VCaP (cell line): ENCODE results near the gene GJA3.

Experiments
- H3K27ac ChIP-seq: fragments of 450-650 bp; 2 replicates; pipeline ENCODE4 v1.5.1; 2017
- TF ChIP-seq, protein P1 (sequence below): fragments of 450-650 bp; conservative IDR thresholded peaks from 2 replicates; pipeline ENCODE4 v1.5.1; 2017; ENCODE audit warnings: mild to moderate bottlenecking, moderate library complexity

GJA3 gene

DNA sequence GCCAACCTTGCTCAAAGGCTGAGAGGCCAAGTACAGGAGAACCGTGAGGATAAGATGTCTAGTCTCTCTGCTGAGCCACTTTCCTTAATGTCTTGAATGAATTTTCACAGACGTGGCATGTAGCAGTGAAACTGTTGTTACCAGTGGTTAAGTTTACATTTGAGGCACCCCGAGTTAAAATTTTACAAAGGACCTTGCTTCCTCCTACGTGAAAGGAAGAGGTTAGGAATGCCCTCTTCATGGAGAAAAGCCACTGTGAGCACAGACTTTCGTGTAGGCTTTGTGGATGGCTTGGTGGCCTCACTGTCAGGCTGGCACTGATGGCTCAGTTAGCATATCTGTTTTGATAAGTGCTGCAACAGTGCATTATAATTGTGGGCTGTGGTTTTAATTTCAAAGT is 29.2 kb upstream of the GJA3 start:
- no peak overlapping the region for H3K27ac ChIP-seq
- TF ChIP-seq, protein P1, sequence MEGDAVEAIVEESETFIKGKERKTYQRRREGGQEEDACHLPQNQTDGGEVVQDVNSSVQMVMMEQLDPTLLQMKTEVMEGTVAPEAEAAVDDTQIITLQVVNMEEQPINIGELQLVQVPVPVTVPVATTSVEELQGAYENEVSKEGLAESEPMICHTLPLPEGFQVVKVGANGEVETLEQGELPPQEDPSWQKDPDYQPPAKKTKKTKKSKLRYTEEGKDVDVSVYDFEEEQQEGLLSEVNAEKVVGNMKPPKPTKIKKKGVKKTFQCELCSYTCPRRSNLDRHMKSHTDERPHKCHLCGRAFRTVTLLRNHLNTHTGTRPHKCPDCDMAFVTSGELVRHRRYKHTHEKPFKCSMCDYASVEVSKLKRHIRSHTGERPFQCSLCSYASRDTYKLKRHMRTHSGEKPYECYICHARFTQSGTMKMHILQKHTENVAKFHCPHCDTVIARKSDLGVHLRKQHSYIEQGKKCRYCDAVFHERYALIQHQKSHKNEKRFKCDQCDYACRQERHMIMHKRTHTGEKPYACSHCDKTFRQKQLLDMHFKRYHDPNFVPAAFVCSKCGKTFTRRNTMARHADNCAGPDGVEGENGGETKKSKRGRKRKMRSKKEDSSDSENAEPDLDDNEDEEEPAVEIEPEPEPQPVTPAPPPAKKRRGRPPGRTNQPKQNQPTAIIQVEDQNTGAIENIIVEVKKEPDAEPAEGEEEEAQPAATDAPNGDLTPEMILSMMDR = no peak

DNA sequence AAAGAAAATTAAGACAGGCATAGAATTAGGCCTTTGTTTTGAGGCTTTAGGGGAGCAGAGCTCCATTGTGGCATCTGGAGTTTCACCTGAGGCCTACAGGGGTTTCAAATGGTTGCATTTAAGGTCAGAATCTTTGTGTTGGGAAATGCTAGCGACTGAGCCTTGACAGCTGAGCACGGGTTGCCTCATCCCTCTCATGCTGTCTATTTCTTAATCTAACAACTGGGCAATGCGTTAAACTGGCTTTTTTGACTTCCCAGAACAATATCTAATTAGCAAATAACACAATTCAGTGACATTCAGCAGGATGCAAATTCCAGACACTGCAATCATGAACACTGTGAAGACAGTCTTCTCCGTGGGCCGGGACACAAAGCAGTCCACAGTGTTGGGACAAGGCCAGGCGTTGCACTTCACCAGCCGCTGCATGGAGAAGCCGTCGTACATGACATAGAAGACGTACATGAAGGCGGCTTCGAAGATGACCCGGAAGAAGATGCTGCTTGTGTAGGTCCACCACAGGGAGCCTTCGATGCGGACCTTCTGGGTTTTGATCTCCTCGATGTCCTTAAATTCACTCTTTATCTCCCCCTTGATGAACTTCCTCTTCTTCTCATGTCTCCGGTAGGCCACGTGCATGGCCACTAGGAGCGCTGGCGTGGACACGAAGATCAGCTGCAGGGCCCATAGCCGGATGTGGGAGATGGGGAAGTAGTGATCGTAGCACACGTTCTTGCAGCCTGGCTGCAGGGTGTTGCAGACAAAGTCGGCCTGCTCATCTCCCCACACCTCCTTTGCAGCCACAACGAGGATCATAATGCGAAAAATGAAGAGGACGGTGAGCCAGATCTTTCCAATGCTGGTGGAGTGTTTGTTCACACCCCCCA is 28.1 kb upstream of the GJA3 start:
- H3K27ac ChIP-seq = no peak overlapping the region
- TF ChIP-seq, protein P1 = no peak; the same call in 1 of the 2 replicates

DNA sequence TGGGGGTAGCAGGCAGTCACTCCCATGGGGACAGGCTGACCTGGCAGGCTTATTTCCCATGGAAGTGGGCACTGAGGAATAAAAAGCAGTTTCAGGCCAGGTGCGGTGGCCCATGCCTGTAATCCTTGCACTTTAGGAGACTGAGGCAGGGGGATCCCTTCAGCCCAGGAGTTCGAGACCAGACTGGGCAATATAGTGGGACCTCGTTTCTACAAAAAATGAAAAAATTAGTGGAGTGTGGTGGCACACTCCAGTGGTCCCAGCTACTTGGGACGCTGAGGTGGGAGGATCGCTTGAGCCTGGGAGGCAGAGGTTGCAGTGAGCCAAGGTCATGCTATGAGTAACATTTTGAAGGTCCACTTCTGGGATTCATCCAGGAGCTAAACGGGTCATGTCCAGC is 25.9 kb upstream of the GJA3 start:
- H3K27ac ChIP-seq = no peak overlapping the region

DNA sequence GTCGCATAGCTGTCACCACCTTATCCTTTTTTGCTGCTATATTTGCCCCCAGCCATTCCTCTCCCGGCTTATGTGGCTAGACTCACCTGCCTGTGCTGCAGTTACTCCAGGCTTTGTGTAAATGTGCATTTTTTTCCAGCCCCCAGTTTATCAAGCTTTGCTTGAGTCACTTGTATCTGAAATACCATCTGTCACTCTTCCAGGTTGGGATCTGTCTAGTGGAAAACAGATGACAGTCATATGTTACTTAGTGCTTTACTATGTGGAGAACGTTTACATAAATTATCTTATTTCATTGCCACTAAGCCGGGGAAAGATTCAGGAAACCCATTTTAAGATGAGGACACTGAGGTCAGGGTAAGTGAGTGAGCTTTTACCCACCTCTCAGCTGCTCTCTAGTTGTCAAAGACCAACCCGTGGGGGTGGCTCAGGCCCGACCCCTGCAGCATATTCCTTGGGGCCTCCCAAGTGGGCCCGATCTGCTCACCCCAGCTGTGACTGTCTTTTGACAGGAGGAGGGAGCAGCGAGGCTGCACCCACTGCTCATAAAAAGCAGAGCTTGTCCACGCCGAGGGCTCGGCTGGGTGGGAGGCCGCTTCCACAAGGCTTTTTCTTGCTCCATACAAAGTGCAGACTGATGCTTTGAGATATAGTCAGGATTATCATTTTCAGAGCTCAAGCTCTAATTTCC is 24.7 kb upstream of the GJA3 start:
- TF ChIP-seq, protein P1 = no peak
- no peak overlapping the region for H3K27ac ChIP-seq

More for the DNA sequence above, 25.9 kb upstream of the GJA3 start:
- TF ChIP-seq, protein P1 = no peak

DNA sequence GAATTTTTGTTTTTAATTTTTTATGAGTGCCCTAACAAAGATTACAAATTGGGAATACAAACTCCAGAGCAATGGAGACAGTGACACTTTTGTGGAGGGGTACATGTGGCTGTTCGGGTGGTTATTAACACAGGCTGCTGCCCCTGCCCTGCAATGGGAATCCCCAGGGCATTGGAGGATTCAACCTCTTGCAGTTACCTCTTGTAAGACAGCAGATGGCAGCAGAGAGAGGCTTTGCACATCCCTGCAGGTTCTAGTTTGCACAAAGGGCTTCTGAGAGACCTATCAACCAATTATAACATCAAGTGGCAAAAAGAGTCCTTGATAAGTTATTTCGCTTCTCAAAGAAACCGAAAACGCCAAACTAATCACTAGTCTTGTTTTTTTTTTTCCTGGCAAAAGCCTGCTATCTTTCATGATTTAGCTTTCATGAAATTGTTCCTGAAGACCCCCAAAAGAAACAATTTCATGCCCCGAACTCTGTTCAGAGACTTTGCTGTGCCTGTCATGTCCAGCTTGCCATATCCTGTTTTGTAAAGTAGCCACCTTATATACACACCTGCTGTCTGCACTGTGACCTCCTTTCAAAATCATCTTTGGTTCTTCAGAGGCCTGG is 21.5 kb upstream of the GJA3 start:
- no peak overlapping the region for H3K27ac ChIP-seq
- TF ChIP-seq, protein P1 = peak; percentile 91

DNA sequence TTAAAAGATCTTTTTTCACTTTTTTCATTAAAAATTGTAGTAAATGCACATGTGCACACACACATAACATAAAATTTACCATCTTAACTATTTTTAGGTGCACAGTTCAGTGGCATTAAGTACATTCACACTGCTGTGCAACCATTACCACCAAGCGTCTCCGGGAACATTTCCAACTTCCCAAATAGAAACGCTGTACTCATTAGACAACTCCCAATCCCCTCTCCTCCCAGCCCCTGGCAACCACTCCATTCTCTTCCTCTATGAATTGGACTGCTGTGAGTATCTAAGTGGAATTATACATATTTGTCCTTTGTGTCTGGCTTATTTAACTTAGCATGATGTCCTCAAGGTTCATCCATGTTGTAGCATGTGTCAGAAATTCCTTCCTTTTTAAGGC is 20.3 kb upstream of the GJA3 start:
- TF ChIP-seq, protein P1 = no peak

DNA sequence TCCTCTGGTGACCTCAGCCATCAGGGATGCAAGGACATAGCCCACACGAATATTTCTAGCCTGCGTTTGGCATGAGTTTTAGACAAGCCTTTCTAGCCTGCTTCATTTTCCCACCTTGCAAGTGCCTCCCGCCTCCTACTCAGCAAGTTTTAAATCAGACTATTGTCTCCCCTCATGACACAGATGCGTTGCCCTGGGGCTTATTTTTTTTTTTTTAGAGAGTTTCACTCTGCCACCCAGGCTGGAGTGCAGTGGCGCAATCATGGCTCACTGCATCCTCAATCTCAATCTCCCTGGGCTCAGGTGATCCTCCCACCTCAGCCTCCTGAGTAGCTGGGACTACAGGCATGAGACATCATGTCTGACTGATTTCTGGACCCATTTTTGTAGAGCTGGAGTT is 17.3 kb upstream of the GJA3 start:
- no peak overlapping the region for H3K27ac ChIP-seq
- TF ChIP-seq, protein P1 = no peak

More for the DNA sequence above, 20.3 kb upstream of the GJA3 start:
- H3K27ac ChIP-seq = peak overlapping the region; percentile 15; the same call in 1 of the 2 replicates
